DOHH2 (cell line): ENCODE results near the gene COMMD7.

Source experiments
- H3F3A ChIP-seq: fragments of 200-600 bp; sonication (generic), shearing (Covaris generic); 2 replicates; pipeline ENCODE4 v1.6.0; 2016; ENCODE audit warnings: antibody characterized with exemption, mild to moderate bottlenecking; ENCODE audit not compliant: control insufficient read depth, insufficient read depth
- H3K27ac ChIP-seq: fragments of 200-600 bp; sonication (generic); 2 replicates; pipeline ENCODE4 v1.5.1; 2014; ENCODE audit warnings: low read depth, mild to moderate bottlenecking, low read length, moderate library complexity
- H3K27me3 ChIP-seq: fragments of 200-600 bp; sonication (generic); 2 replicates; pipeline ENCODE4 v1.6.1; 2014; ENCODE audit warnings: mild to moderate bottlenecking, low read length, mixed read lengths; ENCODE audit not compliant: control insufficient read depth
- H3K36me3 ChIP-seq: fragments of 200-600 bp; sonication (generic); 2 replicates; pipeline ENCODE4 v1.6.1; 2014; ENCODE audit warnings: mild to moderate bottlenecking, low read length, moderate library complexity, mixed read lengths; ENCODE audit not compliant: control insufficient read depth
- H3K4me1 ChIP-seq: fragments of 200-600 bp; sonication (generic); 2 replicates; pipeline ENCODE4 v1.6.1; 2014; ENCODE audit warnings: mild to moderate bottlenecking, low read length, mixed read lengths; ENCODE audit not compliant: control insufficient read depth
- H3K4me2 ChIP-seq: fragments of 200-600 bp; sonication (generic); 2 replicates; pipeline ENCODE4 v1.6.0; 2014; ENCODE audit warnings: mild to moderate bottlenecking, low read length, moderate library complexity
- H3K4me3 ChIP-seq: fragments of 200-600 bp; sonication (generic); 2 replicates; pipeline ENCODE4 v1.5.1; 2014; ENCODE audit warnings: mild to moderate bottlenecking, low read length, mixed read lengths
- H3K79me2 ChIP-seq: fragments of 200-600 bp; sonication (generic); 2 replicates; pipeline ENCODE4 v1.6.1; 2014; ENCODE audit warnings: mild to moderate bottlenecking, low read length, mixed read lengths; ENCODE audit not compliant: control insufficient read depth
- H3K9me2 ChIP-seq: fragments of 200-600 bp; sonication (generic); replicated peaks from 2 replicates; pipeline ENCODE4 v1.6.1; 2014; ENCODE audit warnings: mild to moderate bottlenecking, low read length, mixed read lengths; ENCODE audit not compliant: control insufficient read depth
- H3K9me3 ChIP-seq: fragments of 200-600 bp; sonication (generic); 2 replicates; pipeline ENCODE4 v1.6.1; 2014; ENCODE audit warnings: antibody characterized with exemption, low read length, mixed read lengths; ENCODE audit not compliant: control insufficient read depth, insufficient read depth
- H4K20me1 ChIP-seq: fragments of 200-600 bp; sonication (generic); 2 replicates; pipeline ENCODE4 v1.6.0; 2014; ENCODE audit warnings: low read depth, mild to moderate bottlenecking, antibody characterized with exemption, low read length, moderate library complexity; ENCODE audit not compliant: control insufficient read depth, insufficient read depth
- CTCF ChIP-seq: fragments of 200-600 bp; sonication (generic); IDR thresholded peaks from one replicate; pipeline ENCODE4 v1.5.1; 2014; ENCODE audit warnings: antibody characterized with exemption, mild to moderate bottlenecking, low read depth, low read length; ENCODE audit not compliant: poor library complexity, severe bottlenecking
- EZH2phosphoT487 ChIP-seq: fragments of 200-600 bp; sonication (generic); IDR thresholded peaks from 2 replicates; pipeline ENCODE4 v1.6.1; 2017; ENCODE audit warnings: borderline replicate concordance, mild to moderate bottlenecking, antibody characterized with exemption, low read length, moderate library complexity, mixed read lengths

COMMD7 gene

DNA sequence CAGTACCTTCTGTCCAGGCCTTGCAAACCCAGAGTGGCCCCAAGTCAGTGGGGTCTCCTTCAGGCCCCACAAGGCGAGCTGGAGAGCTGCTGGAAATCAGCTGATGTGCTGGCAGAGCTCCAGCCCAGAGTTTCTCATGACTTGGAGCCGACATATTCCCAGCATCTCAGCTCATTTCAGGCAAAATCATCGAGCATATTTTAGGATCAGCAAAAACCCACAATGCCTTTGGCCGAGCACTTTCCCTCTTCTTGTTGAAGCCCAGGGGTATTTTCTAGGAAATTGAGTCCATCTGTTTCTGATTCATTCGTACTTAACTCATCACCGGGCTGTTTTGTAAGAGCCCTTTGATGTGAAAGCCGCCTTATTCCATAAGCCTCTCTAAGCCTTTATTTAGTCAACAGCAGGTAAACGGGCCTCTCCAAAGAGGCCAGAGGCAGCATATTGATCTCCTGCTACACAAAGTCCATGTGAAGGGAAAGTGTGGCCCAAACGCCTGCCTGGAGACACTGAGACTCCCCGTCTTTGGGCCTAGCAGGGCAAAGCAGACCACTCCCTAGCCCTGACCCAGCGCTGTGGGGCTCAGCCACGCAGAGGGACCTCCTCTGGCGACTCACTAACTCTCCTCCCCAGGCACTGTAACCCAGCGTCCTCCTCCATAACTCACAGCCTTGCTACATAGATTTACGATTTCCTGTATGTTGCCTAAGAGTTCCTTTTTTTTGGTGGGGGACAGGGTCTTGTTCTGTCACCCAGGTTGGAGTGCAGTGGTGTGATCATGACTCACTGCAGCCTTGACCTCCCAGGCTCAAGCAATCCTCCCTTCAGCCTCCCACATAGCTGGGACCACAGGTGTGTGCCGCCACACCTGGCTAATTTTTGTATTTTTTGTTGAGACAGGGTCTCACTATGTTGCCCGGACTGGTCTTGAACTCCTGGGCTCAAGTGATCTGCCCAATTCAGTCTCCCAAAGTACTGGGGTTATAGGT lies 57.4 kb downstream of the COMMD7 start:
- H3K36me3 ChIP-seq, result no peaks in the 10 kb centered on the region
- H3K4me2 ChIP-seq, result no peak overlapping the region
- H3K27ac ChIP-seq, result no peak overlapping the region
- H3K4me3 ChIP-seq, result no peak overlapping the region
- no peaks in the 10 kb centered on the region for H3K27me3 ChIP-seq
- TF ChIP-seq EZH2phosphoT487 (no peak), CTCF (no peak)
- no peaks in the 10 kb centered on the region for H3K79me2 ChIP-seq
- peaks cover 13% of the 10 kb centered on the region for H3K4me1 ChIP-seq
- no peaks in the 10 kb centered on the region for H3F3A ChIP-seq
- H3K9me3 ChIP-seq, result no peaks in the 10 kb centered on the region
- H4K20me1 ChIP-seq, result no peaks in the 10 kb centered on the region
- no peaks in the 10 kb centered on the region for H3K9me2 ChIP-seq

GRCh38 chr20:32682508-32682987 lies 60.7 kb downstream of the COMMD7 start:
- TF ChIP-seq EZH2phosphoT487 (no peak), CTCF (no peak)
- peaks cover 15% of the 10 kb centered on the region for H3K4me1 ChIP-seq
- no peaks in the 10 kb centered on the region for H3K27me3 ChIP-seq
- H3K36me3 ChIP-seq, result no peaks in the 10 kb centered on the region
- H3K27ac ChIP-seq, result no peak overlapping the region
- H3F3A ChIP-seq, result no peaks in the 10 kb centered on the region
- no peak overlapping the region for H3K4me2 ChIP-seq
- no peaks in the 10 kb centered on the region for H3K79me2 ChIP-seq
- no peak overlapping the region for H3K4me3 ChIP-seq
- no peaks in the 10 kb centered on the region for H3K9me3 ChIP-seq
- no peaks in the 10 kb centered on the region for H4K20me1 ChIP-seq
- no peaks in the 10 kb centered on the region for H3K9me2 ChIP-seq

DNA sequence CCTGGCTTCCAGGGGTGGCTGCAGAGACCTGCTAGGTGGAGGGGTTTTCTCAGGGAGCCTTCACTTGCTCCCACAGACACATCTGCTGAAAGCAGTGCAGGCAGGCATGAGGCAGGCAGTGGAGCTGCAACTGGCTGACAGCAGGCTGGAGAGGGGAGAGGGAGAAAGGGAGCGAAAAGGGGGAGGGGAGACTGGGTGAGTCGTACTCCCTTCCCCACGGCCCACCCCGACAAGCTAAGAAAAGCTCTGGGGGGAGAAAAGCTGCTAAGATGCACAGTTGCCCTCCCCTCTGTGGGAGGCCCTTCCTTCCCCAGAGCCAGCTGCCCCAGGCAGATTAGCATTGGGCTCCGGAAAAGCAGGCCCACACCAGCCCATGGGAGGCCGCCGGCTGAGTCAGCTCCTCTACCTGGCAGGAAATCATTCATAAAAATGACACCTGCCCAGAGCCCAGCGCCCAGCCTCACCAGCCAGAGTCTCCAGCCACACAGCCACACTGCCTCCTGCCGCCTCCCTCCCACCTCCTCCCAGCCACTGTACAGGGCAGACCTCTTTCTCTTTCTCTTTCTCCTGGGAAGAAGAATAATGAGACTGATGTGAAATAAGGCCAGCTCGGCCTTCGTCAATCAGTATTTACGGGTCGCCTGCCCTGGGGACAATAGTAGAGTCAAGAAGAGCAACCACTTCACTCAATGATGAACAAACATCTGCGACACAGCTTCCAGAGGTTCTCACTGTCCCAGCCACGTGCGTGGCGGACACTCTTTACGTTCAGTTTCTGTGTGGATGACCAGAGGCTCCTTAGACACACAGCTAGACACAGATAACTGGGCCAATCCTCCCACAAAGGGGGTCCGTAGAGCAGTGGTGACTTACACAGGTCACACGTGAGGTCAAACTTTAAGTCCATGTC lies 61.8 kb downstream of the COMMD7 start:
- Histone ChIP-seq H3K9me3 (no peaks in the 10 kb centered on the region), H3K27ac (no peak overlapping the region), H3K9me2 (no peaks in the 10 kb centered on the region), H3K4me3 (no peak overlapping the region), H3K36me3 (no peaks in the 10 kb centered on the region), H3K27me3 (no peaks in the 10 kb centered on the region), H3K4me1 (peaks cover 18% of the 10 kb centered on the region), H3F3A (no peaks in the 10 kb centered on the region), H4K20me1 (no peaks in the 10 kb centered on the region), H3K79me2 (no peaks in the 10 kb centered on the region), H3K4me2 (peak overlapping the region; percentile 15; the same call in 1 of the 2 replicates)
- TF ChIP-seq EZH2phosphoT487 (no peak), CTCF (no peak)
